ENCODE results near the gene GRK3.

The GRK3 gene

DNA sequence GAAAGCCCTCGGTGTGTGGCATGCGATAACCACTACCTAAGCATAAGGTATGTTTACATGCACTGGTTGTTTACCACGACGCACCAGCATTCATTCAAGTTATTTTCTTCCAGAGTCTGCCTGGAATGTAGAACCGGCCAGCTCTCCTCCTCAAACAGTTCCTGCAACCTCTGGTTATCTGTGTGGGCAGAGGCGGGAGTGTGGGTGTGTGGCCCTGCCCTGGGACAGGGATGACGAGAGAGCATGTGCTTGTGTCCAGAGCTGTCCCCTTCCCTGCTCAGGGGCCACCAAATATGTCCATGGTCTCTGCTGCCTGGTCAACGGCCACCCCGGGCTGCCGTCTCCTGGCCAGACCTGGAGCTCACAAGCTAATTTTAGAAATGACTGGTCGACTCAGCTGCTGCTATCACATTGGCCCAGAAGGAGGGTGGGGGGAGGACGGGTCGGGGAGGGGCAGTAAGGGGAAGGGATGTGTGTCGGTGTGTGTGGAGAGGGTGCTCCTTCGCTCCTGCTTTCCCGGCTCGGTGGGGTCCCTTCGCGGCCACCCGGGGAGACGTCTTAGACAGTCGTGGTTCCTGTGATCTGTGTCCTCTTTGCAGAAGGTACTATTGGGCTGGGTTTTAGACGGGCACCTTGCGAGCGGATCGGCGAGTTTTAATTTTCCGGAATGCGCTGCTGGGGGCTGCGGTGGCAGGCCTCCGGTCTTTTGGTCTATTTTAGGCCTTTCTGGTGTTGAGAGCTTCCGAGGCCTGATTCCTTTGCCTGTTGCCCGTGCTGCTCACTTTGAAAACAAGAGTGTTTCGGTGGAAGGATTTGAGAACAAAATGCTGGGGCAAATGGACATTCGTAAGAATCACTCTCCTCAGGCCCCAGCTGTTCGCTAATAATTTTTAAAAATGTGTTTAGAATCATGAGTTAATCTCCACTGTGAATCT lies 177.5 kb downstream of the GRK3 start, which contains the start of gene MYO18B:
MYO18B (plus strand) TSS at position 497 of the 935 bp plus-strand sequence. CDS start 18,905 bp downstream, outside the sequence.
- no peak for DNase-seq

DNA sequence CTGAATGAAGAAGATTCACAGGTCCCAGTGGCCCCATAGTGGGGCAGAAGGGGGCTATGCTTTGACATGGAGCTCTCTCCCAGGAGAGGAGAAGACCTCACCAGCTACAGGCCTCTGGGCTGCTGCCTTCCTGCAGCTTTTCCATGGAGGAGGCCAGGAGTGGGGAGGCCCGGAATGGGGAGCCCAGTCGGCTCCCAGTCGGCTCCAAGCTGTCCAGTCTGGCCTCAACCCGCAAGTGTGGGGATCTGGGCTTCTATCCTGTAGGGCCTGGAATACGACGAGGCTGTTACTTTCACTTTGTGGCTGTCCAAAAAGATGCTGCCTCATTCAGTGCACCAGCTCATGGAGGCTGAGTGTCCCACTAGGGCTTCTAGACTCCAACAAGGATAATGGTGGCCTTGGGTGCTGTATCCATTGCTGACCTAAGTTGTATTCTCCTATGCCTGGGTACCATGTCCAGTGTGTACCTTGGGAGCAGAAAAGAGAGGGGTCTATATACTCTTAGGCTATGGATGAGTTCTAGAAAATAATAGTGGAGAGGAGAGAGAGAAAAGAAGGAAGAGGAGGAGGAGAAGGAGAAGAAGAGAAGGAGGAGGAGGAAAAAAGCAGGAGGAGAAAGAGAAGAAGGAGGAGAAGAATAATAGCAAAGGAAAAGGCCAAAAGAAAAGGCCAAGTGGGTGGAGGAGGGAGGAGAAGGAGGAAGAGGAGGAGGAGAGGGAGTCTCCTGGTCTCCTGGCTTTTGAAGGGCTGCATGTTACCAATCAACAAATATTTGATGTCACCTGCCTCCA lies 178.6 kb downstream of the GRK3 start:
- no peak for DNase-seq

DNA sequence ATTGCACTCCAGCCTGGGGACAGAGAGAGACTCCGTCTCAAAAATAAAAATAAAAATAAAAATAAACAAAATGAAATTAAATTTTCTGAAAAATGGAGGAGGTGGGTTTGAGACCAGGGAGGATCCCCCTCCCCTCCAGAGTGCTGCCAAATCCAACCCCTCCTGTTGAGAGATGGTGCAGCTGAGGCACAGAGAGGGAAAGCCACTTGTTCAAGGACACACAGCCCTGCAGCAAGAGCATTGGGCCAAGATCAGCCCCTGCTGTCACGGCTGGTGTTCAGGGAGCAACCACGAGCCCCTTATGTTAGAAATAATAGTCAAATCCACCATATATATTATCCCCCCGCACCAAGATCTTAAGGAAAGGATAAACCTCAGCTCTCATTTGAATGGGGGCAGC lies 180.2 kb downstream of the GRK3 start:
- DNase-seq: no peak

DNA sequence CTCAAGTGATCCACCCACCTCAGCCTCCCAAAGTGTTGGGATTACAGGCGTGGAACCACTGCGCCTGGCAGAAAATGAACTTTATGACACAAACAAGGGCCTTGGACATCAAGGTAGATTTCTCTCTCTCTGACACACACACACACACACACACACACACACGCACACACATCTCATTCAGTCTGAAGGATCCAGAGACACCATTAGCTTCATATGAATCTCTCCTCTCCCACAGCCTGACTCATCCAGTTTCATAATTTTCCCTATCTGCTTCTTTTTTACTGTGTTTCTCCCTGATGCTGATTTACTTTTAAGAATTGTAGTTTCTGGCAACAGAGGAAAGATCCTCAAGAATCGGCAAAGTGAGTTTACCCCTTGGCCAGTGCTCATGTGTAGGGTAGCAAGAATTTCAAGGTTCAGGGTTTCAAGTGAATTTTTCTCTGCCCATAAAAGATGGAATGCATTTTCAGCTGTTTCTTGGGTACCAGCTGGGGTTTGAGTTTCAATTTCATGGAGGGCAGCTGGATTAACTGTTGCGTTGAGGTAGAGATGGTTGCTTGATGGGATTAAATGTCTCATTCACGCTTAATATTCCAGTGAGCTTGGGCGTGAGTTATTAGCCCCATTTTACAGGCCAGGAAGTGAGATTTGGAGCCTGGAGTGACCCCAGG lies 181.0 kb downstream of the GRK3 start:
- peak; percentile 39 for DNase-seq

DNA sequence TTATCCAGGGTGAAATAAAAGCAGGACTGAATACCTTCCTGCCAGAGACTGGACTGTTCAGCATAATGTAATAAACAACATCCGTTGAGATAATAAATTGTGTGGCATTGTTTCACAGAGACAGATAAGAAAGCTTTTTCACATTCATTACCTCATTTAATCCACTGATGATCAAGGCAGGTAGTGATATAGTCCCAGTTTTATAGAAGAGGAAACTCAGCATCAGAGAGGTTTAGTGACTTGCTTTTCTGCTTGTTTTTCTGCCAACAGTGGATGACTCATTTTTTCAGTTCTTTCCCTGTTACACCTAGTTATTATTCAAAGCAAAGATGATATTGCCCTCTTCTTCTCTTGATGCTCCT lies 181.5 kb downstream of the GRK3 start:
- DNase-seq: no peak

DNA sequence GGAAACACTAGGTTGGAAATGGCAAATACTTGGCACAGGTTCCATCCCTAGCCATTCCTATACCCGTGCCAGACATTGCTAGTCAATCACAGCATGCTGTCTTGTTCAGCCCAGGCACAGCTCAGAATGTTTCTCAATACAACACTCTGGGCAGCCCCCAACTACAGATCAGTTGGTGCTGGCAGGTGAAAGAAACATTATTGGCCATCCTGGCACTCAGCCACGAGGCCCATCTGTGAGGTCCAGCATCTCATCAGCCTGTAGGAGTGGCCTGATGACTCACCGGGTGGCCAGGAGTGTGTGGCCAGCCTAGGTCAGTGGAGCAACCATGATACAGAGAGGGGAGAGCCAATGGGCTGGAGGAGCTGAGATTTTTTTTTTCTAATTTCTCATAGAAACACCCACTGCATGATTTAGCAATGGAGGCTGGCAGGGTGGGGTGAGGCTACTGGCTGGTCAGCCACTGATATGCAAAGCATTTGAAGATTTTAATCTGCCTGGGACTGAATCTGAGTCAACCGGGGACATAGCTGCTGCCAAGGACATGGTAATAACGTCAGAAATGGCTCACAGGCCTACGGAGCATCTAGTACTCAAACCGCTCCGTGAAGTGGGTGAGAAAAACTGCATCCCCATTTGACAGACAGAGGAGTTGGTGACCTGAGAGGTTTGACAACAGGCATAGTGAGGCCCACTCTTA lies 182.9 kb downstream of the GRK3 start:
- no peak for DNase-seq

DNA sequence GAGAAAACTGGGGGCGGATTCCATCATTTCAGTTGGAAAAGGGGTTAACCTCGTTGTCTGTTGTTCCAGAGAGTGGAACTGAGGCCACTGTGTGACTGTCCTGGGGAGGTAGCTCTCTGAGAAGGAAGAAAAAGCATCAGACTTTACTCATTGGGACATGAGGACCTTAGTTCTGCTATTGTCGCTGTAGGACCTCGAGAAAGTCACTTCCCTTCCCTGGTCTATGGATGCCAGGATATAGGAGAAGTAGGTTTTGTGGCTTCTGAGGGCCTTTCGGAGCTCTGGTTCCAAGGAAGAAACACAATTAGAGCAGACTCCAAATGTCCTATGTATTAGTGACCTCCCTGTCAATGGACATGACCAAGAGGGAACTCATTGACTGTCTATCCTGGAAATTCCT lies 183.7 kb downstream of the GRK3 start:
- DNase-seq: no peak

DNA sequence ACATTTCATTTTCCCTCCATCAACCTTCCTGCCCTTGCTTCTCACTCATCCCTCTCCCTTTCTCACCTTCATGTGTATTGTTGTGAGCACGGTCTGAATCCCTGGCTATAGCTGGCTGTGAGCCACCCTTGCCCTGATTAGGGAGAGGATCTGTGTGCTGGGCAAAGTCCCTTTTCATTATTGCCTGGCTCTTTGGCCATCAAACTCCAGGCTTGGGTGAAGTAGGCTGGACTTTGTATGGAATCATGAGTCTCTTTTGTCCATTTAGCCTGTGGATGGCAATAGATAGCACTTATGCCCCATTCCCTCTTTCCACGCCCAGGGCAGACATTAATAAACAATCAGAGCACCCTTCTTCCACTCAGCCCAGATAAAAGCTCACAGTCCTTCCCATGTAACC lies 184.2 kb downstream of the GRK3 start:
- no peak for DNase-seq

DNA sequence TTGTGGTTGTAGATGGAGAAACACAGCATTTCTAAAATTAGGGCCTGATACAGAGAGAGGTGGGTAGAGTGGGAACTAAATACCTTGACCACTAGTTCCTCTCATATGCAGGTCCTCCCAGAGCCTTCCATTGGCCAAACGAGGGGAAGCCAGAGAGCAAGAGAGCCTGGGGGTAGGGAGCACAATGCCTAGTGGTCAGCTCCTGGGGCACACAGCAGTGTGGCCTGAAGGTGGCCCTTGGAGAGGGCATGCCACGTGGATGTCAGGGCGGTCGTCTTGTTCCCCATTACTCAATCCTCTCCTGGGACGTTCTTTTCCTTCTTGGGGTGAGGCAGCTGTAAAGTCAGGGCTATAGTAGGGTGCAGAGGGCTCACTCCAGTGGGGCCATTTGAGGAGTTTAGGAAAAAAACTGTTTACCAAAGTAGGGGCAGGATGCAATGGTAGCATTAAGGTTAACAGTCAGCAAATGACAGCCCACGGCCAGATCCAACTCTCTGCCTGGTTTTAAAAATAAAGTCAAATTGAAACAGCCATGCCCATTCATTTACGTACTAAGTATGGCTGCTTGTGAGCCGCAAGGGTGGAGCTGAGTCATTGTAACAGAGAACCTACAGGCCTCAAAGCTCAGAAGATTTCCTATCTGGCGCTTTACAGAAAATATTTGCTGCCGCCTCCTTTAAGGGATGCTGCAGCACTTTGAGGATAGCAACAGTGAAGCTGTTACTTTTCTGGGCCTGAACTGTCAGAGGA lies 185.1 kb downstream of the GRK3 start:
- peak; percentile 63 for DNase-seq

DNA sequence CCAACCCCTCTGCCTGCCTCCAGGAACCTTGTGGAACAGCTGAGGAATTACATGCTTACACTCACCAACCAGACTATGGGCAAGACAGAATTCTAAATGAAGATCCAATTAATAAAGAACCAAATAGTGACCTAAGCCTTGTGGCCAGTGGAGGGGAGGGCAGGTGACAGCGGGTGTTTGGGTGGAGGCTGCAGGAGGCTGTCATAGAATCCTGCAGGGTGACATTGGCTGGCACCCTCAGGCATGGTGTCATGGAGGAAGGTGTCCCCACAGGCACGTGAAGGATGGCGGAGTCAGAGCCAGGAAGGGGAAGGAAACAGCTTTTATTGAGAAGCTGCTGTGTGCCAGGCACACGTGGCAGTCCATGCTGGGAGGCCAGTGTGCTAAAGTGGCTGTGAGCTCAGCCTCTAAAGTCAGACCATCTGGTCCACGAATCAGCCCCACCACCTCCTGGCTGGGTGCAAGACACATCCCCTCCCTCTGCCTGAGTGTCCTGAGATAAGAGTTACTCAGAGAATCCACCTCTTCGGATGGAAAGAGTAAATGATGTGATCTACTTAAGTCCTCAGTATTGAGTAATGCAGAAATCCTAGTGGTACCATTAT lies 186.2 kb downstream of the GRK3 start:
- no peak for DNase-seq

DNA sequence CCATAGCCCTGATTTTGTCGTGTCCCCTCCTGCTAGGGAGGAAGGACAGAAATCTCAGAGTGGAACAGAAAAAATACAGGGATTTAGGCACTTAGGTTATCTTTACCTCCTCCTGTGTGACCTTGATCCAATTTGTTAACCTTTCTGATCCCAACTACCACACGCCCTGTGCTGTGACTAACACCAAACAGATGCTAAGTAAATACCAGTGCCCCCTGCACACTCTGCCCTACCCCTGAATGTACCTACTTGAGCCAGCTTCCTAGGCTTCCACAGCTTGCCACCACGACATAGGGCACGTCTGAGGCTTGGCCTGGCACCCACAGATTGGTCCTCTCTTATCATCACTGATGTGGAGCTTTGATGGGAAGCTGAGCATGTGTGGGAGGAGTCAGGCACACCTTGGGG lies 186.7 kb downstream of the GRK3 start:
- DNase-seq: no peak

DNA sequence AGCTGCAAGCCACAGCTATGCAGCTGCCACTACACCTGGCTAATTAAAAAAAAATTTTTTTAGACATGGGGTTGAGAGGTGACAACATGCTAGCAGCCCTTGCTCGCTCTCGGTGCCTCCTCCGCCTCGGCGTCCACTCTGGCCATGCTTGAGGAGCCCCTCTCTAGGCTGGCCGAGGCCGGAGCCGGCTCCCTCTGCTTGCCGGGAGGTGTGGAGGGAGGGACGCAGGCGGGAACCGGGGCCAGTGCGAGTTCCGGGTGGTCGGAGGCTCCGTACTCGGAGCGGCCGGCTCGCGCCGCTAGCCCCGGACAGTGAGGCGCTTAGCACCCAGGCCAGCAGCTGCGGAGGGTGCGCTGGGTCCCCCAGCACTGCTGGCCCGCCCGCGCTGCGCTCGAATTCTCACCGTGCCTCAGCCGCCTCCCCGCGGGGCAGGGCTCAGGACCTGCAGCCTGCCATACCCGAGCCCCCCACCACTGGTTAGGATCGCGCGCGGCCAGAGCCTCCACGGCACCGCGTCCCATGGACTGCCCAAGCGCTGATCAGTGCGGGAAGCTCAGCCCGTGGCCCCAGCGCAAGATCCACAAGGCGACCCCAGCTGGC lies 188.2 kb downstream of the GRK3 start:
- DNase-seq: no peak

DNA sequence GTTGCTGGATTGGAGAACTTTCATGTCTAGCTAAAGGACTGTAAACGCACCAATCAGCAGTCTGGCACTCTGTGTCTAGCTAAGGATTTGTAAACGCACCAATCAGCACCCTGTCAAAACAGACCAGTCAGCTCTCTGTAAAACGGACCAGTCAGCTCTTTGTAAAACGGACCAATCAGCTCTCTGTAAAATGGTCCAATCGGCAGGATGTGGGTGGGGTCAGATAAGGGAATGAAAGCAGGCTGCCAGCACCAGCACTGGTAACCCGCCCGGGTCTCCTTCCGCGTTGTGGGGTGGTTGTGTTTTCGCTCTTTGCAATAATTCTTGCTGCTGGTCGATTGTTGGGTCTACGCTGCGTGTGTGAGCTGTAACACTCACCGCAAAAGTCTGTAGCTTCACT lies 188.8 kb downstream of the GRK3 start:
- DNase-seq: no peak

DNA sequence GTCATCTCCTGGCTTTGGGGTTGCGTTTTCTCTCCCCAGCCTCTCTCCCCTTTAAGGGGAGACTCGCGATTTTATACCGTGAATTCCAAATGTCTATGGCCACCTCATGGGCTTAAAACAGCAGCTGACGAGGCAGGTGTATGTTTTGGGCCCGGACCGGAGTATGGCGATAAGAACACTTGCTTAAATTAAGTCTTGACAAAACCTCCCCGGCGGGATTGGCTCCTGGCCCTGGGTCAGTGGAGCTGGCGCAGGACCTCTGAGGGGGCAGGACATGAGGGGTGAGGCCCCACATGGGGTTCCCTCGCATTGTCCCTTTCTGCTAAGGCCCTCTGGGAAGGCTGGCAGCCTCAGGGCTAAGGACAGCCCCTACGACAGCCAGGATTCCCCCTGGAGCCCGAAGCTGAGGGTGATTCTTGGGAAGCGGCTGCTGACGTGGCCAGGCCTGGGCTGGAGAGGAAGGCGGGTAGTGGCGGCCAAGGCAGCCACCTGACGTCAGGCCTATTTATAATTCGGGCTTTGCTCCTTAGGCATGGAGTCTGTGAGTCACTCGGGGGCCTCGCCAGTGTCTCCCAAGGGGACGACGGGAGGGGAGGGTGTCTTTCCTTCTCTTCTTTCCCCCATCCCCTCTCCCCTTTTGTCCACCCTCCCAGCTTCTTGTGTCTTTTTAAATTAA lies 190.2 kb downstream of the GRK3 start:
- no peak for DNase-seq

DNA sequence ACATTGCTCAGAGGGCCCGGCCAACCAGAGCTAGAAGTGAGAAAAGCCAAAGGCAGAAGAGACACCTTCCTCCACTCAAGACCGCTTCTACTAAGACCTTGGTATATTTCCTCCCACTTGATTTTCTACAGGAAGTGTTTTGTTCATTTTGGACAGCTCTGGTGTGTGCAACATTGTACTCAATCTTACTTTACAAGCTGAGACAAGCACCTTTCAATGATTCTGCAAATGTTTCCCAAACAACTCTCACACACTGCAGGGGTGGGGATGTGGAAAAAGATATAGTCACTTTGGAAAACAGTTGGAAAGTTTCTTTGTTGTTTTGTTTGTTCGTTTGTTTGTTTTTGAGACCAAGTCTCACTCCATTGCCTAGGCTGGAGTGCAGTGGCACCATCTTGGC lies 193.2 kb downstream of the GRK3 start:
- no peak for DNase-seq

DNA sequence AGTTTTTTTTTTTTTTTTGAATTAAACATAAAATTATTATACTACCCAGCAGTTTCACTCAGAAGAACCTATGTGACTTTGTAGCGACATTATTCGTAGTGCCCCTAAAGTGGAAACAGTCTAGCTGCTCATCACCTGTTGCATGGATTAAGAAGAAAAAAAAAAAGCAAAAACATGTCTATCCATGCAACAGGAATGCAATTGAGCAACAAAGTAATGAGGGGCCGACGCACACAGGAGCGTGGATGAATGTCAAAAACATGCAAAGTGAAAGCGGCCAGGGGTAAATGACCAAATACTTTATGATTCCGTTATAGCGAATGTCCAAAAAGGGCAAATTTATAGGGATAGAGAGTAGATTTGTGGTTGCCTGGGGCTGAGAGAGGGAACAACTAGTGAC lies 193.8 kb downstream of the GRK3 start:
- no peak for DNase-seq

DNA sequence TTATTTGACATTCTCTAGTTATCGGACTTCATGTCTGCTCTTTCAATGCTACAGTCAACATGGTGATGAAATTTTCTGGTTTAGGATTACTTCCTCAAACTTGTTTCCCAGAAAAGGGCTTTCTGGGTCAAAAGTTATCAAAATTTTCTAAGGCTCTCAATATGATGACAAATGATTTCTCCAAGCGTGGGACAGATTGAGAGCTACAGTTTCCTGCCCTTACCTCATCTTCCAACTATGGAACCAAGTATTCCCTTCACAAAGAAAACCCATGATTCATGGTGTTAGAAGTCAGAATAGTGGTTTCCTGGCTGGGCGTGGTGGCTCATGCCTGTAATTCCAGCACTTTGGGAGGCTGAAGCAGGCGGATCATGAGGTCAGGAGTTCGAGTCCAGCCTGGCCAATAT lies 195.4 kb downstream of the GRK3 start:
- DNase-seq: no peak

DNA sequence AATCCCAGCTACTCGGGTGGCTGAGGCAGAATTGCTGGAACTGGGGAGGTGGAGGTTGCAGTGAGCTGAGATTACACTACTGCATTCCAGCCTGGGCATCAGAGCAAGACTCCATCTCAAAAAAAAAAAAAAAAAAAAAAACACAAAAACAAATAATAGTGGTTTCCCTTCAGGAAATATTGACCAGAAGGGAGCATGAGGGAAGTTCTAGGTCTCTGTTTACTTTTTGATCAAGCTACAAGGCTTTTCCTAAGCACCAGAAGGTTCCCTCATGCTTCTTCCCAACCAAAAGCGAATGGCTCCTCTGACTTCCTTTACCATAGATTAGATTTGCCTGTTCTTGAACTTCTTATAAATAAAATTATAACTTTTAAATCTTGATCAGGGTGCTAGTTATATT lies 195.8 kb downstream of the GRK3 start:
- DNase-seq: no peak

DNA sequence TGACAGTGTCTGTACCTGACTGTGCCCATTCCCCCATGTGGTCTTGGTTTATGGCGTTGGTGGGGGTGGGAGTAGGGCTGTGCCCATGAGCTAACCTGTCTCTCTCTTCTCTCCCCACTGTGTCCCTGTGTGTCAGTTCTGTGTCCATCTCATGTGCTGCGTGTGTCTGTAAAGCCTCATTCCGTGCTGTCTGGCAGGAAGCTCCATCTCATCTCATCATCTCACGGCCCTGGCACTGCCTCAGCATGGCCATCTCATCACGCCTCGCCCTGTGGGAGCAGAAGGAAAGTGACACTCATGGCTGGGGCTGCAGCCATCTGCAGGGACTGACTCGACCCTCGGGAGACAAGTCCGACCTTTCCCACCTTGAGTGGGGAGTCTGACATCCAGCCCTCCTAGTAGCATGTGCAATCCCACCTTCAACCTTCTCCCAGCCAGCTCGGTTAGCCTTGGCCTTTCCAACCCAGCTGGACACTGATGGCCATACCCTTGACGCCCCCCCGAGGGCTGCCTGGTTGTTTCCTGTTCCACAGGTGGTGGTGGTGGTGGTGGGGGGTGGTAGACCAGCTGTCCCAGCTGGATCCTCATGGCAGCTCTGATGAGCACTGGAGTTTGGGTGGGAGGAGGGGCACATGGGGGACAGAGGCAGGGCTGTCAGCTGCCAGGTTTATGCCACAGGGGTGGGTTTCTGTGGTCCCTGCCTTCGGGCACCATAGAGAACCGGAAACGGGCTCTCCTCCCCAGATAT lies 196.5 kb downstream of the GRK3 start:
- no peak for DNase-seq

DNA sequence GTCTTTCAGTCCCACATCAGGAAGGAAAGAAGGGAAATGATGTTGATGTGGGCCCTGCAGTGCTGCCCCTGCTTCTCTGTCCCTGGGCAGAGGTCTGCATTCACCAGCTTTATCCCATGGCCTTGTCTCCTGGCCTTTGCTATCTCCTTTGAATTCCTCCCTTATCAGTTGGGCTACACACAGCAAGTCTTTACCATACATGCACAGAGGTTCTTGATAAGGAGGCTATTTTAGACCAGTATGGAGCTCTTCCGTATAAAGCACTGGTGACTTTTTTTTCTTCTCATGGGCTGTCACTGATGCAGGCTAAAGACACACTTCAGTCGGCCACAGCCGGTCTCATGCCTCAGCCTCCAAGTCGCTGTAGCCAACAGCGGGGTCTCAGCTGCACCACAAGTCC lies 197.7 kb downstream of the GRK3 start:
- DNase-seq: no peak
